ENCODE data around the gene HSPA1B. TPM values are rescaled to one million over a fixed set of nuclear protein-coding genes. Genes with fewer than 3 reads are reported as not detected.
"Not testable (repeated sequence)": the region's sequence is repeated elsewhere in the genome, so short reads cannot be mapped to it uniquely, and the experiment has no call there.

The HSPA1B gene
- total RNA-seq, 1 experiment from 2014 or later = 131 TPM

DNA sequence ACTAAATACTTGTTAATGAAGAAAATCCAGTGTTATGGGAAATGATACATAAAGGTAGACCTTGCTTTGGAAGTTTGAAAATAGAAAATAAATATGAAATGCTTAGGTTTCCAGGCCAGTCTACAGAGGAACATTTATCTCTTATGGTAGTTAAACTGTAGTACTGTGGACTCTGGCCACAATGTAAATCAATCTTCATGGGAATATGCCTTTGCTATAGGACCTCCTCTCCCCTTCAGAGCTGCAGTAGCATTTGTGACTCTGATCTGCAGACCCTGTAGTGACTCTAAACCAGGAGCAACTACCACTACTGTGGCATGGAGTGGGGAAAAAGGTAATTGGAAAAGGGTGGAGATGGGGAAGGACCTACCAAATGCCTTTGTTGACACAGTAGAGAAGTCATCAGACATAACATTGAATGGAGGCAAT, 7.7 kb upstream of the HSPA1B start:
- POLR2A ChIA-PET (ENCODE audit: low non-redundant PET) = interaction anchor here (0.7 kb wide), 1 partner anchor 117 kb away, joined by 6 read pairs; the partner anchor contains the start of gene ABHD16A

DNA sequence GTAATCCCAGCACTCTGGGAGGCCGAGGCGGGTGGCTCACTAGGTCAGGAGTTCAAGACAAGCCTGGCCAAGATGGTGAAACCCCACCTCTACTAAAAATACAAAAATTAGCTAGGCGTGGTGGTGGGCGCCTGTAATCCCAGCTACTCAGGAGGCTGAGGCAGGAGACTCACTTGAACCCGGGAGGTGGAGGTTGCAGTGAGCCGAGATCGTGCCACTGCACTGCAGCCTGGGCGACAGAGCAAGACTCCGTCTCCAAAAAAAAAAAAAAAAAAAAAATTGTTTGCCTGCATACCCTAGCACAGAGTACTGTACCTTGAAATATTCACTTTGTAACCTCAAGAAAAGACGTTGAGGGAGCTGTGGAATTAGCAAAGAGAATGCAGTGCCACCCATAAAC, 7.1 kb upstream of the HSPA1B start:
- POLR2A ChIA-PET (ENCODE audit: low non-redundant PET) = interaction anchor here (0.7 kb wide), 1 partner anchor 117 kb away, joined by 6 read pairs; the partner anchor contains the start of gene ABHD16A
- H3K36me3 ChIP-seq (ENCODE audit: insufficient read depth, low read length, poor library complexity, severe bottlenecking); DNase-seq (ENCODE audit: low spot score); H3K9me3 ChIP-seq (ENCODE audit: low read depth, low read length, poor library complexity, severe bottlenecking); H3K4me1 ChIP-seq (ENCODE audit: insufficient read depth, low read length, poor library complexity, severe bottlenecking); BruUV-seq (replicated peaks); H3K27me3 ChIP-seq (replicated peaks; ENCODE audit: insufficient read depth, low read depth, low read length, poor library complexity); CTCF ChIA-PET; intact Hi-C loops (cut with micrococcal nuclease; ENCODE audit: unreplicated experiment); H3K27ac ChIP-seq (ENCODE audit: low read depth, low read length, poor library complexity, severe bottlenecking); H3K4me3 ChIP-seq (ENCODE audit: low read depth, low read length, poor library complexity, severe bottlenecking): not testable (repeated sequence)

More for the DNA sequence above, 7.7 kb upstream of the HSPA1B start:
- intact Hi-C loops (cut with micrococcal nuclease; ENCODE audit: unreplicated experiment) = no loop called here
- CTCF ChIA-PET = no interaction called here
- Histone ChIP-seq H3K27ac (ENCODE audit: low read depth, low read length, poor library complexity, severe bottlenecking) (no peak overlapping the region), H3K27me3 (replicated peaks; ENCODE audit: insufficient read depth, low read depth, low read length, poor library complexity) (no peaks in the 10 kb centered on the region), H3K9me3 (ENCODE audit: low read depth, low read length, poor library complexity, severe bottlenecking) (no peaks in the 10 kb centered on the region), H3K4me3 (ENCODE audit: low read depth, low read length, poor library complexity, severe bottlenecking) (no peak overlapping the region), H3K4me1 (ENCODE audit: insufficient read depth, low read length, poor library complexity, severe bottlenecking) (peaks cover 7% of the 10 kb centered on the region), H3K36me3 (ENCODE audit: insufficient read depth, low read length, poor library complexity, severe bottlenecking) (no peaks in the 10 kb centered on the region)
- DNase-seq (ENCODE audit: low spot score) = no peak
- TF ChIP-seq EZH2 (IDR thresholded peaks at IDR 0.05; ENCODE audit: borderline replicate concordance, low read depth, low read length, poor library complexity, severe bottlenecking) = no peak
- TF ChIP-seq, protein P1, sequence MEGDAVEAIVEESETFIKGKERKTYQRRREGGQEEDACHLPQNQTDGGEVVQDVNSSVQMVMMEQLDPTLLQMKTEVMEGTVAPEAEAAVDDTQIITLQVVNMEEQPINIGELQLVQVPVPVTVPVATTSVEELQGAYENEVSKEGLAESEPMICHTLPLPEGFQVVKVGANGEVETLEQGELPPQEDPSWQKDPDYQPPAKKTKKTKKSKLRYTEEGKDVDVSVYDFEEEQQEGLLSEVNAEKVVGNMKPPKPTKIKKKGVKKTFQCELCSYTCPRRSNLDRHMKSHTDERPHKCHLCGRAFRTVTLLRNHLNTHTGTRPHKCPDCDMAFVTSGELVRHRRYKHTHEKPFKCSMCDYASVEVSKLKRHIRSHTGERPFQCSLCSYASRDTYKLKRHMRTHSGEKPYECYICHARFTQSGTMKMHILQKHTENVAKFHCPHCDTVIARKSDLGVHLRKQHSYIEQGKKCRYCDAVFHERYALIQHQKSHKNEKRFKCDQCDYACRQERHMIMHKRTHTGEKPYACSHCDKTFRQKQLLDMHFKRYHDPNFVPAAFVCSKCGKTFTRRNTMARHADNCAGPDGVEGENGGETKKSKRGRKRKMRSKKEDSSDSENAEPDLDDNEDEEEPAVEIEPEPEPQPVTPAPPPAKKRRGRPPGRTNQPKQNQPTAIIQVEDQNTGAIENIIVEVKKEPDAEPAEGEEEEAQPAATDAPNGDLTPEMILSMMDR (conservative IDR thresholded peaks at IDR 0.05; ENCODE audit: low read depth, low read length) = no peak
- BruUV-seq (replicated peaks) = no TSS peak

DNA sequence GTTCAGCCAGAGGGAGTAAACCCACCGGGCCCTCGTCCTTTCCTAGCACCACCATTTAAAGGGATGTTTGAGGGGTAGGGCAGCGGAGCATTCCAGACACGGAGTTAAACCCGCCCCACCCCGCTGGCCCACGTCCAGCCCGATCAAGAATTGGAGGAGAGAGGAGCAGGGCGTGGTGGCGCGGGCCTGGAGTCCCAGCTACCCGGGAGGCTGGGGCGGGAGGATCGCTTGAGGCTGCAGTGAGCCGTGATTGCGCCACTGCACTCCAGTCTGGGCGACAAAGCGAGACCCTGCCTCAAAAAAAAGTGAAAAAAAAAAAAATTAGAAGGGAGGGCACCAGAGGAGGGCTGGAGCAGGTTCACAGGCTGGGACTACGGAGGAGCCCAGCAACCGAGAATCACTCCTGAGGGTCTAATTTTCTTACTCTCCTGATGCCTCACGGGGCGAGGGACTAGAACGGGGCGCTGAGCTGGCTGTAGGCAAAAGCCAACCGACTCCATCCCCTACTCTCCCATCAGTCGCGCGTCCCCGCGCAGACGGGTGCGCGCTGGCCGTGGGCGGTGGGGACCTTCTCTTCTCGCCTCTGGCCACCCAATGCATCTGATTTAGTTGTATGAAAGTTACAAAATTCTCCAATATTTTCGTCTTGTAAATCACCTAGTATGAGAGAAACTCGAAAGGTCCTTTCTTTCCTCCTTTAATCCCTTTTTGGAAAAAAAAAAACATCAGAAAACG, 6.1 kb upstream of the HSPA1B start:
- peak overlapping the region; percentile 86 for H3K27ac ChIP-seq (ENCODE audit: low read depth, low read length, poor library complexity, severe bottlenecking)
- H3K9me3 ChIP-seq (ENCODE audit: low read depth, low read length, poor library complexity, severe bottlenecking) = no peaks in the 10 kb centered on the region
- peaks cover 7% of the 10 kb centered on the region for H3K4me1 ChIP-seq (ENCODE audit: insufficient read depth, low read length, poor library complexity, severe bottlenecking)
- ChIA-PET POLR2A (ENCODE audit: low non-redundant PET) (no interaction called here), CTCF (no interaction called here)
- no peaks in the 10 kb centered on the region for H3K27me3 ChIP-seq (replicated peaks; ENCODE audit: insufficient read depth, low read depth, low read length, poor library complexity)
- H3K36me3 ChIP-seq (ENCODE audit: insufficient read depth, low read length, poor library complexity, severe bottlenecking) = no peaks in the 10 kb centered on the region
- intact Hi-C loops (cut with micrococcal nuclease; ENCODE audit: unreplicated experiment) = no loop called here
- DNase-seq (ENCODE audit: low spot score) = peak; percentile 81
- H3K4me3 ChIP-seq (ENCODE audit: low read depth, low read length, poor library complexity, severe bottlenecking) = peak overlapping the region; percentile 62
- no peak for TF ChIP-seq EZH2 (IDR thresholded peaks at IDR 0.05; ENCODE audit: borderline replicate concordance, low read depth, low read length, poor library complexity, severe bottlenecking)
- TF ChIP-seq, protein P1 (conservative IDR thresholded peaks at IDR 0.05; ENCODE audit: low read depth, low read length) = no peak
- BruUV-seq (replicated peaks) = TSS peak; percentile 69

All from A673 (cell line).